IMR-90 (cell line): ENCODE results near the gene BLMH. TPM values are rescaled to one million over a fixed set of nuclear protein-coding genes. Genes with fewer than 3 reads are reported as not detected.

Experiments
- ATAC-seq: fragments of 200-7000 bp; cut with Tn5 transposase; 2 replicates; pipeline ENCODE4 v1.9.1; 2020; ENCODE audit warnings: low read depth, mild to moderate bottlenecking, moderate library complexity
- BruUV-seq: library from RNA; stranded (reverse); fragments of 400-500 nt; replicated peaks from 2 replicates; lab custom pipeline; 2021; lab: Mats Ljungman, UMichigan
- CTCF ChIA-PET: fragments of 300-600 bp; formaldehyde crosslinking; extraction: SDS; loops from one replicate; lab custom pipeline; 2021; ENCODE audit warnings: antibody characterized with exemption; lab: Yijun Ruan, JAX
- POLR2A ChIA-PET: fragments of 300-600 bp; sonication (Branson Sonifier 250); formaldehyde crosslinking; loops from one replicate; lab custom pipeline; 2022; ENCODE audit warnings: antibody characterized with exemption; ENCODE audit not compliant: unreplicated experiment; lab: Charles Lee
- DNase-seq: peaks from one replicate; pipeline ENCODE4 v3.0.0; 2013
- H2AFZ ChIP-seq: replicated peaks from 2 replicates; pipeline ENCODE3; 2013; ENCODE audit warnings: low read length, mild to moderate bottlenecking; ENCODE audit not compliant: poor library complexity
- H2AK5ac ChIP-seq: 2 replicates; pipeline ENCODE4 v1.6.1; 2013; ENCODE audit warnings: low read depth, low read length, inconsistent platforms
- H2AK9ac ChIP-seq: replicated peaks from 2 replicates; pipeline ENCODE3; 2013; ENCODE audit warnings: mild to moderate bottlenecking, low read depth, low read length, moderate library complexity; ENCODE audit not compliant: poor library complexity
- H2BK120ac ChIP-seq: 2 replicates; pipeline ENCODE4 v1.6.1; 2013; ENCODE audit warnings: low read depth, low read length, inconsistent platforms
- H2BK15ac ChIP-seq: 3 replicates; pipeline ENCODE4 v1.6.1; 2013; ENCODE audit warnings: low read depth, low read length, inconsistent platforms
- H2BK20ac ChIP-seq: 2 replicates; pipeline ENCODE4 v1.6.1; 2013; ENCODE audit warnings: low read depth, mild to moderate bottlenecking, inconsistent platforms, low read length, moderate library complexity
- H2BK5ac ChIP-seq: 2 replicates; pipeline ENCODE4 v1.6.1; 2013; ENCODE audit warnings: mild to moderate bottlenecking, low read depth, low read length, inconsistent platforms; ENCODE audit not compliant: poor library complexity, severe bottlenecking
- H3K14ac ChIP-seq: replicated peaks from 2 replicates; pipeline ENCODE4 v1.6.1; 2013; ENCODE audit warnings: low read depth, low read length, inconsistent platforms
- H3K18ac ChIP-seq: 2 replicates; pipeline ENCODE4 v1.6.1; 2013; ENCODE audit warnings: low read depth, low read length, control low read depth
- H3K23ac ChIP-seq: 2 replicates; pipeline ENCODE4 v1.6.1; 2013; ENCODE audit warnings: low read depth, low read length, inconsistent platforms
- H3K27ac ChIP-seq: 2 replicates; pipeline ENCODE4 v1.5.1; 2013; ENCODE audit warnings: mild to moderate bottlenecking, control low read depth, low read length; ENCODE audit not compliant: insufficient read depth
- H3K27me3 ChIP-seq: 2 replicates; pipeline ENCODE4 v1.6.1; 2013; ENCODE audit warnings: low read length; ENCODE audit not compliant: control insufficient read depth, insufficient read depth
- H3K36me3 ChIP-seq: 2 replicates; pipeline ENCODE4 v1.6.1; 2013; ENCODE audit warnings: low read length, mixed read lengths; ENCODE audit not compliant: control insufficient read depth, insufficient read depth
- H3K4ac ChIP-seq: 2 replicates; pipeline ENCODE4 v1.6.1; 2013; ENCODE audit warnings: low read depth, low read length, inconsistent platforms
- H3K4me1 ChIP-seq: 2 replicates; pipeline ENCODE4 v1.6.1; 2013; ENCODE audit warnings: low read length, mixed read lengths; ENCODE audit not compliant: control insufficient read depth, insufficient read depth
- H3K4me2 ChIP-seq: 2 replicates; pipeline ENCODE4 v1.6.1; 2013; ENCODE audit warnings: low read depth, mild to moderate bottlenecking, control low read depth, low read length, moderate library complexity
- H3K4me3 ChIP-seq: 2 replicates; pipeline ENCODE4 v1.5.1; 2013; ENCODE audit warnings: low read depth, mild to moderate bottlenecking, control low read depth, low read length, moderate library complexity; ENCODE audit not compliant: insufficient read depth
- H3K56ac ChIP-seq: 2 replicates; pipeline ENCODE4 v1.6.1; 2013; ENCODE audit warnings: low read length, inconsistent platforms; ENCODE audit not compliant: insufficient read depth; ENCODE audit errors: extremely low read depth
- H3K79me1 ChIP-seq, 2 experiments: 2 replicates each; pipeline ENCODE4 v1.6.1; 2013; ENCODE audit warnings: low read length in 2 of 2, inconsistent platforms in 1 of 2, low read depth in 1 of 2
- H3K9ac ChIP-seq: 2 replicates; pipeline ENCODE4 v1.6.1; 2013; ENCODE audit warnings: low read depth, low read length, control low read depth
- H3K9me1 ChIP-seq: 2 replicates; pipeline ENCODE4 v1.6.1; 2013; ENCODE audit warnings: low read length, inconsistent platforms; ENCODE audit not compliant: insufficient read depth
- H3K9me3 ChIP-seq: 2 replicates; pipeline ENCODE4 v1.6.1; 2013; ENCODE audit warnings: low read length; ENCODE audit not compliant: control insufficient read depth, insufficient read depth
- H4K20me1 ChIP-seq: 2 replicates; pipeline ENCODE4 v1.6.1; 2013; ENCODE audit warnings: low read length, inconsistent platforms; ENCODE audit not compliant: insufficient read depth
- H4K5ac ChIP-seq: 2 replicates; pipeline ENCODE4 v1.6.1; 2013; ENCODE audit warnings: mild to moderate bottlenecking, low read depth, low read length, control low read depth
- H4K8ac ChIP-seq, 2 experiments: 2 replicates each; pipeline ENCODE4 v1.6.1; 2013; ENCODE audit warnings: low read depth in 2 of 2, low read length in 2 of 2, control low read depth in 1 of 2, inconsistent platforms in 1 of 2
- H4K91ac ChIP-seq: 2 replicates; pipeline ENCODE4 v1.6.1; 2013; ENCODE audit warnings: low read depth, low read length, inconsistent platforms; ENCODE audit not compliant: insufficient read depth
- BHLHE40 ChIP-seq: fragments of 150-350 bp; IDR thresholded peaks from 2 replicates; pipeline ENCODE4 v1.6.1; 2016; ENCODE audit warnings: mild to moderate bottlenecking, low read depth, low read length
- CEBPB ChIP-seq: IDR thresholded peaks from 2 replicates; pipeline ENCODE4 v1.6.1; 2012; ENCODE audit warnings: low read depth, low read length, improper control_type of control experiment
- CHD1 ChIP-seq: IDR thresholded peaks from 2 replicates; pipeline ENCODE4 v1.6.1; 2012; ENCODE audit warnings: low read depth, low read length, improper control_type of control experiment
- FOS ChIP-seq: fragments of 150-350 bp; IDR thresholded peaks from 2 replicates; pipeline ENCODE4 v1.6.1; 2016; ENCODE audit warnings: low read depth, low read length
- MAFK ChIP-seq: IDR thresholded peaks from 2 replicates; pipeline ENCODE4 v1.6.1; 2012; ENCODE audit warnings: low read depth, low read length, improper control_type of control experiment
- MAZ ChIP-seq: IDR thresholded peaks from 2 replicates; pipeline ENCODE4 v1.6.1; 2012; ENCODE audit warnings: low read depth, mild to moderate bottlenecking, low read length, improper control_type of control experiment, moderate library complexity, borderline replicate concordance
- POLR2A ChIP-seq: IDR thresholded peaks from 2 replicates; pipeline ENCODE4 v1.6.1; 2012; ENCODE audit warnings: mild to moderate bottlenecking, low read depth, low read length
- RAD21 ChIP-seq: IDR thresholded peaks from 2 replicates; pipeline ENCODE4 v1.6.1; 2012; ENCODE audit warnings: low read length, improper control_type of control experiment
- RCOR1 ChIP-seq: IDR thresholded peaks from 2 replicates; pipeline ENCODE4 v1.6.1; 2012; ENCODE audit warnings: mild to moderate bottlenecking, low read length, improper control_type of control experiment; ENCODE audit not compliant: insufficient replicate concordance
- RFX5 ChIP-seq: IDR thresholded peaks from 2 replicates; pipeline ENCODE4 v1.8.0; 2012; ENCODE audit warnings: low read depth, mild to moderate bottlenecking, low read length, moderate library complexity
- SMC3 ChIP-seq: fragments of 150-350 bp; IDR thresholded peaks from 2 replicates; pipeline ENCODE4 v1.6.1; 2016; ENCODE audit warnings: low read depth, mild to moderate bottlenecking, antibody characterized with exemption, low read length, moderate library complexity
- WGBS, 2 experiments: methylation state at CpG; one replicate each; pipeline versions ENCODE4 v1.1.5 to v1.1.7; 2013; ENCODE audit warnings: missing lambda C conversion rate in 2 of 2; ENCODE audit not compliant: insufficient read length in 1 of 2; ENCODE audit errors: extremely low coverage in 2 of 2; 5-methylcytosine and 5-hydroxymethylcytosine counted together
- dilution Hi-C: fragments of 300-500 bp; cut with HindIII; formaldehyde crosslinking; loops from one replicate; pipeline ENCODE4 v1.14.3; 2018; ENCODE audit warnings: low sequenced_read_pairs; ENCODE audit not compliant: unreplicated experiment
- in situ Hi-C: fragments of 300-500 bp; cut with MboI; formaldehyde crosslinking; loops from 3 replicates; pipeline ENCODE4 v1.14.3; 2019; ENCODE audit warnings: low sequenced_read_pairs, inconsistent platforms, mixed read lengths
- intact Hi-C: fragments of 100-400 bp; cut with micrococcal nuclease; formaldehyde crosslinking; loops from 2 replicates; pipeline ENCODE4 v1.10.0; 2022
- polyA plus RNA-seq, 3 experiments: library from polyadenylated mRNA; depleted of rRNA; stranded (reverse); fragments of >200 nt; gene quantifications; 2 replicates each; pipeline ENCODE4 v1.2.3, GENCODE V29; 2012; ENCODE audit warnings: low replicate concordance in 1 of 3
- total RNA-seq: library from RNA; depleted of rRNA; stranded (reverse); fragments of >200 nt; gene quantifications from 2 replicates; pipeline ENCODE4 v1.2.3, GENCODE V29; 2012
- TF ChIP-seq, protein P1 (sequence below): fragments of 150-350 bp; IDR thresholded peaks from 2 replicates; pipeline ENCODE4 v1.6.1; 2016; ENCODE audit warnings: low read depth, mild to moderate bottlenecking, low read length, moderate library complexity, borderline replicate concordance
- TF ChIP-seq, protein P2 (sequence below): fragments of 150-350 bp; IDR thresholded peaks from 2 replicates; pipeline ENCODE4 v1.6.1; 2017; ENCODE audit warnings: mild to moderate bottlenecking, antibody characterized with exemption, low read length, low read depth
- TF ChIP-seq, protein P3 (sequence below): conservative IDR thresholded peaks from 2 replicates; pipeline ENCODE4 v1.5.1; 2012; ENCODE audit warnings: mild to moderate bottlenecking, low read depth, low read length, improper control_type of control experiment

BLMH gene
- total and polyA plus RNA-seq, 2 of the 4 experiments (the other 2 are of a cell fraction) = 17.3 to 20.8 TPM

DNA sequence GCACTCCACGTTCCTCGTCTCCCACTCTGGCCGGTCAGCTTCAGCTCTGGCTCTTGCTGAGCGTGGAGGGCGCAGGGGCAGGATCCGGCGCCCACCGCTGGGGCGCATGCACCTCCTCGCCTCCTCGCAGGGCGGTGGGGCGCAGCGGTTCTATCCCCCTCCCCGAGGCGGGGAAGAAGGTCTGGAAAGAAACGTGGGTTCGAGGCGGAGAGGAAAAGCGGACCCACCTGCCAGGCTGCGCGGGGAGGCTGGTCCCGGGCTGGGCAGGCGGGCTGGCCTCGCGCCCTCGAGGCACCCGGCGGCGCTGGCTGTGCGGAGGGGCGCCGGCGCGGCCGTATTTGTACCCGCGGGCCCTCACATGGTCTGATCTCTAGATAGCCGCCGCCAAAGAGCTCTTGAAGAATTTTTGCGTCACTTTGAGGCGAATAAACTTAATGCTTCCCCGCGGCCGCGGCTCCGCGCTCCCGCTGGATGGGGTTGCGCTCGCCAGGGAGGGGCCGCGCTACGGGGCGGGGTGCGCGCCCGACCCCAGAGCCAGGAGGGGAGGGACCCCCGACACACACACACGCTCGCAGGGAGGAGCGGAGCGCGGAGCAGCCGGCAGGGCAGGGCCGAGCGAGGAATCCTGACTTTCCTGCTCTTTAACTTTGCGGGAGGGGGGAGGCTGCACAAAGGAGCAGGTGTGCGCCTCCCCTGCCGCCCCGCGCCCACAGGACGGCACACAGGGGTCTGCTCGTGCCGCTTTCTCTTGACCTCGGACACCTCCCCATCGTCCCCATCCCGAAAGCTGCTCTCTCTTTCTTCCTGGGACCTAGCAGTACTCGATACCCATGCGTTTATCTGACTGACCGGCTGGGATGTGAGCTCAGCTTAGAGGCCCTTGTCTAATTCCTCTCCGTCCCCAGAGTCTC lies 56.1 kb downstream of the BLMH start, which contains the start of gene SLC6A4:
TSS of gene SLC6A4 (minus strand) at position 312 of the 911 bp plus-strand sequence. CDS start 13,739 bp downstream, outside the sequence.
- H3K79me1 ChIP-seq = no peaks in the 10 kb centered on the region
- no peak within 1 kb of the TSS for H3K14ac ChIP-seq
- H2AFZ ChIP-seq = peak within 1 kb of the TSS; percentile 85
- no TSS peak for BruUV-seq
- WGBS, 2 experiments = 0% methylated on average over 6 of the region's 82 CpGs; no CpG with 5 or more reads in 1 of the 2 experiments
- H4K20me1 ChIP-seq = no peaks in the 10 kb centered on the region
- H3K4me3 ChIP-seq = peak within 1 kb of the TSS; percentile 48
- no peak within 1 kb of the TSS for H4K8ac ChIP-seq
- ChIA-PET POLR2A (interaction anchor here (0.6 kb wide), 1 partner anchor 13 kb away, joined by 4 read pairs; no protein-coding TSS in a partner anchor), CTCF (interaction anchor here (1.0 to 1.4 kb wide), 3 partner anchors 9 to 37 kb away, joined by 3 to 5 read pairs (median 4); no protein-coding TSS in a partner anchor)
- no peak within 1 kb of the TSS for H3K18ac ChIP-seq
- H3K4ac ChIP-seq = no peak within 1 kb of the TSS
- H3K56ac ChIP-seq = no peak within 1 kb of the TSS
- no peak within 1 kb of the TSS for H2BK5ac ChIP-seq
- no peaks in the 10 kb centered on the region for H3K9me1 ChIP-seq
- ATAC-seq = peak; percentile 52
- no peak within 1 kb of the TSS for H2AK9ac ChIP-seq
- H2BK120ac ChIP-seq = no peak within 1 kb of the TSS
- H4K5ac ChIP-seq = no peak within 1 kb of the TSS
- intact Hi-C loops = no loop called here
- peak within 1 kb of the TSS; percentile 77 for H3K4me2 ChIP-seq
- no peak for DNase-seq
- H3K36me3 ChIP-seq = no peaks in the 10 kb centered on the region
- peak within 1 kb of the TSS; percentile 31 for H3K23ac ChIP-seq
- H3K27me3 ChIP-seq = peaks cover 74% of the 10 kb centered on the region
- dilution Hi-C loops = no loop called here
- H2BK15ac ChIP-seq = no peak within 1 kb of the TSS
- H2BK20ac ChIP-seq = no peak within 1 kb of the TSS
- no peak within 1 kb of the TSS for H2AK5ac ChIP-seq
- H3K27ac ChIP-seq = no peak within 1 kb of the TSS
- H4K91ac ChIP-seq = no peak within 1 kb of the TSS
- in situ Hi-C loops = no loop called here
- no peaks in the 10 kb centered on the region; the same call in 1 of the 2 replicates for H3K9me3 ChIP-seq
- H3K4me1 ChIP-seq = peaks cover 5% of the 10 kb centered on the region; the same call in 1 of the 2 replicates
- no peak within 1 kb of the TSS; the same call in 1 of the 2 replicates for H3K9ac ChIP-seq
- no peak for TF ChIP-seq CHD1
- TF ChIP-seq SMC3 = no peak
- no peak for TF ChIP-seq RAD21
- TF ChIP-seq, protein P1, sequence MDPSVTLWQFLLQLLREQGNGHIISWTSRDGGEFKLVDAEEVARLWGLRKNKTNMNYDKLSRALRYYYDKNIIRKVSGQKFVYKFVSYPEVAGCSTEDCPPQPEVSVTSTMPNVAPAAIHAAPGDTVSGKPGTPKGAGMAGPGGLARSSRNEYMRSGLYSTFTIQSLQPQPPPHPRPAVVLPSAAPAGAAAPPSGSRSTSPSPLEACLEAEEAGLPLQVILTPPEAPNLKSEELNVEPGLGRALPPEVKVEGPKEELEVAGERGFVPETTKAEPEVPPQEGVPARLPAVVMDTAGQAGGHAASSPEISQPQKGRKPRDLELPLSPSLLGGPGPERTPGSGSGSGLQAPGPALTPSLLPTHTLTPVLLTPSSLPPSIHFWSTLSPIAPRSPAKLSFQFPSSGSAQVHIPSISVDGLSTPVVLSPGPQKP = no peak
- no peak for TF ChIP-seq BHLHE40
- no peak for TF ChIP-seq MAZ
- TF ChIP-seq, protein P2, sequence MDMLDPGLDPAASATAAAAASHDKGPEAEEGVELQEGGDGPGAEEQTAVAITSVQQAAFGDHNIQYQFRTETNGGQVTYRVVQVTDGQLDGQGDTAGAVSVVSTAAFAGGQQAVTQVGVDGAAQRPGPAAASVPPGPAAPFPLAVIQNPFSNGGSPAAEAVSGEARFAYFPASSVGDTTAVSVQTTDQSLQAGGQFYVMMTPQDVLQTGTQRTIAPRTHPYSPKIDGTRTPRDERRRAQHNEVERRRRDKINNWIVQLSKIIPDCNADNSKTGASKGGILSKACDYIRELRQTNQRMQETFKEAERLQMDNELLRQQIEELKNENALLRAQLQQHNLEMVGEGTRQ = no peak
- TF ChIP-seq POLR2A = no peak
- TF ChIP-seq RFX5 = no peak
- TF ChIP-seq FOS = no peak
- TF ChIP-seq CEBPB = no peak
- TF ChIP-seq, protein P3, sequence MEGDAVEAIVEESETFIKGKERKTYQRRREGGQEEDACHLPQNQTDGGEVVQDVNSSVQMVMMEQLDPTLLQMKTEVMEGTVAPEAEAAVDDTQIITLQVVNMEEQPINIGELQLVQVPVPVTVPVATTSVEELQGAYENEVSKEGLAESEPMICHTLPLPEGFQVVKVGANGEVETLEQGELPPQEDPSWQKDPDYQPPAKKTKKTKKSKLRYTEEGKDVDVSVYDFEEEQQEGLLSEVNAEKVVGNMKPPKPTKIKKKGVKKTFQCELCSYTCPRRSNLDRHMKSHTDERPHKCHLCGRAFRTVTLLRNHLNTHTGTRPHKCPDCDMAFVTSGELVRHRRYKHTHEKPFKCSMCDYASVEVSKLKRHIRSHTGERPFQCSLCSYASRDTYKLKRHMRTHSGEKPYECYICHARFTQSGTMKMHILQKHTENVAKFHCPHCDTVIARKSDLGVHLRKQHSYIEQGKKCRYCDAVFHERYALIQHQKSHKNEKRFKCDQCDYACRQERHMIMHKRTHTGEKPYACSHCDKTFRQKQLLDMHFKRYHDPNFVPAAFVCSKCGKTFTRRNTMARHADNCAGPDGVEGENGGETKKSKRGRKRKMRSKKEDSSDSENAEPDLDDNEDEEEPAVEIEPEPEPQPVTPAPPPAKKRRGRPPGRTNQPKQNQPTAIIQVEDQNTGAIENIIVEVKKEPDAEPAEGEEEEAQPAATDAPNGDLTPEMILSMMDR = no peak
- TF ChIP-seq RCOR1 = no peak
- TF ChIP-seq MAFK = no peak
